ENCODE data around the gene METRNL.
"Not testable (repeated sequence)": the region's sequence is repeated elsewhere in the genome, so short reads cannot be mapped to it uniquely, and the experiment has no call there.

Gene METRNL

DNA sequence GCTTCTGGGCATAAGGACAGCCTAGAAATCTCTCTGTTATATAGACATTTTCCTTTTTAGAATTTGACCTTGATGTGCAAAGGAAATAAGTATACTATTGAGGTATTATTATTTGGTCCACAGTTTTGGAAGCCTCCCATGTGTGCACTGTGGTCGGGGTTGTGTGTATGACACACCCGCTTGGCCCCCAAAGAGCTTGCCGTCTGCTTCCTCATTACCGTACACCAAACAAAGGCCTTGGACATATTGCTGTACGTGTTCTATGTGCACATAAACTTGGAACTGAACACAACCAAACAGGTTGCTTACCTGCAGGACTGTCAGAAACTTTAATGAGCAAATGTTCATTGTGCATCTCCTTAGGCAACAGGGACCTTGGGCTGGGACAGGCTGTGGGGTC is 38.2 kb downstream of the METRNL start:
- Histone ChIP-seq H3K27ac (no peak overlapping the region), H3K9ac (no peak overlapping the region), H3K9me3 (replicated peaks in 1 of 11) (no peaks in the 10 kb centered on the region), H3K36me3 (no peaks in the 10 kb centered on the region), H3K4me1 (peaks cover 43 to 61% (median 50%) of the 10 kb centered on the region in 10 experiments), H3K4me3 (no peak overlapping the region), H3K27me3 (peaks cover 18 to 65% (median 47%) of the 10 kb centered on the region in 11 experiments), H4K20me1 (peaks cover 0 to 22% (median 0%) of the 10 kb centered on the region in 11 experiments; a peak in 2 of 22 replicates), H3K4me2 (peak overlapping the region; percentile 70 to 90 (median 85); a peak in 21 of 22 replicates)
- TF ChIP-seq Cebpa-rat (IDR thresholded peaks at IDR 0.05) = no peak

- Histone ChIP-seq H3K4me2 (peak overlapping the region; percentile 70 to 90 (median 85)), H4K20me1 (peaks cover 0 to 20% (median 0%) of the 10 kb centered on the region in 11 experiments; a peak in 2 of 22 replicates), H3K9ac (peak overlapping the region in 1 of 11 experiments; percentile 24; a peak in 1 of 22 replicates), H3K27ac (peak overlapping the region in 3 of 11 experiments; percentile 7 to 45 (median 36); a peak in 5 of 22 replicates), H3K36me3 (no peaks in the 10 kb centered on the region), H3K9me3 (replicated peaks in 1 of 11) (no peaks in the 10 kb centered on the region), H3K4me3 (no peak overlapping the region), H3K4me1 (peaks cover 43 to 64% (median 50%) of the 10 kb centered on the region in 10 experiments), H3K27me3 (peaks cover 25 to 72% (median 54%) of the 10 kb centered on the region in 11 experiments)
- TF ChIP-seq Cebpa-rat (IDR thresholded peaks at IDR 0.05) = no peak
Measured at GRCh38 chr17:83118071-83118841, 38.8 kb downstream of the METRNL start.

DNA sequence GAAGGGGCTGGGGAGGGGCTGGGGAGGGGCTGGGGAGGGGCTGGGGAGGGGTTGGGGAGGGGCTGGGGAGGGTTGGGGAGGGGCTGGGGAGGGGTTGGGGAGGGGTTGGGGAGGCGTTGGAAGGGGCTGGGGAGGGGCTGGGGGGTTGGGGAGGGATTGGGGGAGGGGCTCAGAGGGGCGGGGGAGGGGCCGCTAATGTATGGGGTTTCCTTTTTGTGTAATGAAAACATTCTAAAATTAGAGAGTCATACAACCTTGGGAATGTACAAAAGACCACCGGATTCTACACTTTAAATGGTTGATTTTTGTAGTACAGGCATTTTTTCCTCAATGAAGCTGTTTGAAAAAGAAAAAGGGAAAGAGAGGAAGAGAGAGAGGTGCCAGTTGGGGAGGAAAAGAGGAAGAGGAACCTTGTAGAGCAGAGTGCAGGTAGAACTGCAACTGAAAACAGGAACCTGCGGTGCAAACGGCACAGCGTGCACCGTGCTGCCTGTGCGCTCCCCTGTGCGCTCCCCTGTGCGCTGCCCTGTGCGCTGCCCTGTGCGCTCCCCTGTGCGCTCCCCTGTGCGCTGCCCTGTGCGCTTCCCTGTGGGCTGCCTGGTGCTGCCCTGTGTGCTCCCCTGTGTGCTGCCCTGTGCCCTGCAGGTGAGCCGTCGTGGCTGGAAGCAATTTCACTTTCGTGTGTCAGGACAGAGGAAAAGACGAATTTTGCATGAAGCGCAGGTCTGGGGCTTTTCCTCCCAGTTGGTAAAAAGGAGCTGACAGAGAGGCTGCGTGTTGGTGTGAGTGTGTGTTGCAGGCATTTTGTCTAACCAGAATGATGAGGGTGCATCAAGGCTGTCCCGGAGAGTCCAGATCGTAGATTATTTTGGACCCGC is 40.8 kb downstream of the METRNL start:
- H3K9me3 ChIP-seq (replicated peaks in 1 of 11) = 0 out of 22 replicates have a peak, but pooled peaks cover 0 to 6% (median 0%) of the 10 kb centered on the region in 11 experiments
- H3K9ac ChIP-seq = no peak overlapping the region
- H3K4me2 ChIP-seq = peak overlapping the region; percentile 71 to 94 (median 83)
- H3K4me1 ChIP-seq = peaks cover 55 to 82% (median 63%) of the 10 kb centered on the region in 10 experiments
- H3K27ac ChIP-seq = no peak overlapping the region
- H3K4me3 ChIP-seq = peak overlapping the region in 1 of 10 experiments; percentile 23; a peak in 1 of 20 replicates
- no peaks in the 10 kb centered on the region for H3K36me3 ChIP-seq
- TF ChIP-seq Cebpa-rat (IDR thresholded peaks at IDR 0.05) = no peak
- peaks cover 45 to 91% (median 73%) of the 10 kb centered on the region in 11 experiments for H3K27me3 ChIP-seq
- H4K20me1 ChIP-seq = peaks cover 0 to 13% (median 5%) of the 10 kb centered on the region in 11 experiments; a peak in 10 of 22 replicates

GRCh38 chr17:83121473-83121872 is 42.1 kb downstream of the METRNL start:
- Histone ChIP-seq H3K4me1 (peaks cover 54 to 82% (median 63%) of the 10 kb centered on the region in 10 experiments), H4K20me1 (peaks cover 0 to 24% (median 10%) of the 10 kb centered on the region in 11 experiments; a peak in 12 of 22 replicates), H3K27me3 (peaks cover 57 to 92% (median 78%) of the 10 kb centered on the region in 11 experiments)
- not testable (repeated sequence) for H3K27ac ChIP-seq; H3K9ac ChIP-seq; H3K9me3 ChIP-seq (replicated peaks in 1 of 11); H3K4me2 ChIP-seq; H3K36me3 ChIP-seq; H3K4me3 ChIP-seq

- H3K4me1 ChIP-seq = peaks cover 52 to 82% (median 61%) of the 10 kb centered on the region in 10 experiments
- peaks cover 64 to 92% (median 85%) of the 10 kb centered on the region in 11 experiments for H3K27me3 ChIP-seq
- H4K20me1 ChIP-seq = peaks cover 0 to 24% (median 10%) of the 10 kb centered on the region in 11 experiments; a peak in 12 of 22 replicates
- H3K27ac ChIP-seq = no peak overlapping the region
- H3K9ac ChIP-seq = no peak overlapping the region
- H3K4me3 ChIP-seq = no peak overlapping the region
- 0 out of 22 replicates have a peak, but pooled peaks cover 0 to 6% (median 0%) of the 10 kb centered on the region in 11 experiments for H3K9me3 ChIP-seq (replicated peaks in 1 of 11)
- no peaks in the 10 kb centered on the region for H3K36me3 ChIP-seq
- TF ChIP-seq Cebpa-rat (IDR thresholded peaks at IDR 0.05) = no peak
- H3K4me2 ChIP-seq = peak overlapping the region in 1 of 11 experiments; percentile 21; a peak in 1 of 22 replicates
Measured at GRCh38 chr17:83121921-83122820, 42.8 kb downstream of the METRNL start.

DNA sequence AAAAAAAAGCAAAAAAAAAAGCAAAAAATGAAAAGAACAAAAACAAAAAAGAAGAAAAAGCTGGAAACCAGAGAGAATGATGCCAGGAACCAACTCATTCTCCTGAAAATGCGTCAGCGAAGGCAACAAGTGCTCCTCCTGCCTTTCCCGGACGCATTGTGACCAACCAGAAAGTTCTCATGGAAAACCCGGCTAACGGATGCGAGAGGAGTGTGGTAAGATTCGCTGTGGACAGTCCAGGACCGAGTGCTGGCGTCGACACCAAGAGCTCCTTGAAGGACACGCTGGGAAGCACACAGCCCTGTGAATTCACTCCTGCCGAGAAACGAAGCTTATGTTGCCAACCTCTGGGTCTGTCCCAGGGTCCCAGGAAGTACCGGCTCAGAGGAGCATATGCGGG is 43.4 kb downstream of the METRNL start:
- no peak for TF ChIP-seq Cebpa-rat (IDR thresholded peaks at IDR 0.05)
- Histone ChIP-seq H3K4me2 (0 out of 22 replicates have a peak overlapping the region, but pooled peaks of 1 of the 11 experiments have one; percentile 21), H3K9ac (no peak overlapping the region), H3K36me3 (no peaks in the 10 kb centered on the region), H3K9me3 (replicated peaks in 1 of 11) (0 out of 22 replicates have a peak, but pooled peaks cover 0 to 6% (median 0%) of the 10 kb centered on the region in 11 experiments), H4K20me1 (peaks cover 0 to 24% (median 10%) of the 10 kb centered on the region in 11 experiments; a peak in 12 of 22 replicates), H3K4me3 (no peak overlapping the region), H3K27me3 (peaks cover 66 to 90% (median 82%) of the 10 kb centered on the region in 11 experiments), H3K4me1 (peaks cover 45 to 75% (median 55%) of the 10 kb centered on the region in 10 experiments), H3K27ac (no peak overlapping the region)

- Histone ChIP-seq H3K27me3 (peaks cover 66 to 86% (median 73%) of the 10 kb centered on the region in 11 experiments), H3K9ac (peak overlapping the region in 3 of 11 experiments; percentile 12 to 24 (median 22); a peak in 3 of 22 replicates)
- TF ChIP-seq Cebpa-rat (IDR thresholded peaks at IDR 0.05) = no peak
Measured at GRCh38 chr17:83123896-83124801, 44.7 kb downstream of the METRNL start.

More at GRCh38 chr17:83123896-83124801, 44.7 kb downstream of the METRNL start:
- H4K20me1 ChIP-seq = peaks cover 0 to 20% (median 6%) of the 10 kb centered on the region in 11 experiments; a peak in 11 of 22 replicates
- peak overlapping the region in 3 of 10 experiments; percentile 3 to 18 (median 6); a peak in 4 of 20 replicates for H3K4me3 ChIP-seq
- peaks cover 32 to 70% (median 43%) of the 10 kb centered on the region in 10 experiments for H3K4me1 ChIP-seq
- no peaks in the 10 kb centered on the region for H3K36me3 ChIP-seq
- H3K4me2 ChIP-seq = peak overlapping the region; percentile 2 to 95 (median 73); a peak in 20 of 22 replicates
- H3K9me3 ChIP-seq (replicated peaks in 1 of 11) = 0 out of 22 replicates have a peak, but pooled peaks cover 0 to 6% (median 0%) of the 10 kb centered on the region in 11 experiments
- peak overlapping the region in 5 of 11 experiments; percentile 33 to 65 (median 59); a peak in 8 of 22 replicates for H3K27ac ChIP-seq

Measured in BLaER1 treated with 17β-estradiol and CSF1 and Interleukin-3, amounts not matched to agents 10 nM and 100 nM (cell line).